Fibroblast of skin of scalp (primary cell): ENCODE data around the gene VPS13D.
"Not testable (repeated sequence)": the region's sequence is repeated elsewhere in the genome, so short reads cannot be mapped to it uniquely, and the experiment has no call there.

Experiments used
- DNase-seq: peaks from one replicate; pipeline ENCODE4 v3.0.0-alpha.2; 2013

Gene VPS13D

DNA sequence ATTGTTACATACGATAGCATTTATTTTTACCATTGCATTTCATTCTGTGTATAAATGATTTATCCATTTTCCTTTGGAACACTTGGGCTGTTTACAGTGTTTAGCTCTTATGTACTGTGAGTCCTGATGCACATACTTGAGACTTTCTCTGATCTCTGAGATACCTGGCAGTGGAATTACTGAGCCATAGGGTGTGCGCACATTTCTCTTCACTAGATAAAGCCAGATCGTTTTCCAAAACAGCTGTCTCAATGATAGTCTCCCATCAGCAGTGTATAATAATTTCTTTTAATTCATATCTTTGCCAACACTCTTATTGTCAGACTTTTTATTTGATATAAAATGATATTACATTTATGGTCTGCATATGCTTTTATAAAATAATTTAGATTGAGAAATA lies 66.2 kb downstream of the VPS13D start:
- no peak for DNase-seq

DNA sequence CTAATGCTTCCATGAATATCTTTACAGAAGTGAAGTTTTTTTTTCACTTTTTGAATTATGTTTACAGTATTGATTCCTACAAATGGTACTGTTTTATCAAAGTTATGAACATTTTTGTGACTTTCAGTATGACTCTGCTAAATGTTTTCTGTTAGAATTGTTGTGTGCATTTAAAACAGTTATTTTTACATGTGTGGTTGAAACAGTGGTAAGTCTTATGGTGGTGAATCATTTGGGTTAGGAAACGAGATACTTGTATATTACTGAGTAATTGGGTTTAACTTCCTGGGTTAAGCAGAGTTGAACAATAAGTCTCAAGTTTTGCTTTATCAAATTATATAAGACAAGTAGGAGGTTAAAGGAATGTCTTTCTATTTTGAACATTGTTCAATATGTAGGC lies 66.8 kb downstream of the VPS13D start:
- DNase-seq = peak; percentile 56

DNA sequence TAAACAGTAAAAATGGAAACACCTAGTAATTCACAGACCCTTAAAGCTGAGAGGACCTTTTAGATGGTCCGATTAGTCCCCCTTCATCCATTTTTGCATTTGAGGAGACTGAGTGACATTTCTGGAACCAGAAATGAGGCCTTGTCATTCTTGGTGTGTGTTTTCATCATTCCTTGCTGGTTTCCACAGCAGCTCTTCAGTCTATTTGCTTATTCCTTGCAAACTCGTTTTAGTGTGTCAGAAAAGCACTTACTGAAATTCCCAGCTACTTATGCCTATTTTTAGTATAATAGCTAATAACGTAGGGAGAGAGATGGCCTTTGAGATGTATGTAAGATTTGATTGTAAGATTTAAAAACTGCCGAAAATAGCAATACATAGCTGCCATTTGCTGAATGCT lies 70.9 kb downstream of the VPS13D start:
- no peak for DNase-seq

DNA sequence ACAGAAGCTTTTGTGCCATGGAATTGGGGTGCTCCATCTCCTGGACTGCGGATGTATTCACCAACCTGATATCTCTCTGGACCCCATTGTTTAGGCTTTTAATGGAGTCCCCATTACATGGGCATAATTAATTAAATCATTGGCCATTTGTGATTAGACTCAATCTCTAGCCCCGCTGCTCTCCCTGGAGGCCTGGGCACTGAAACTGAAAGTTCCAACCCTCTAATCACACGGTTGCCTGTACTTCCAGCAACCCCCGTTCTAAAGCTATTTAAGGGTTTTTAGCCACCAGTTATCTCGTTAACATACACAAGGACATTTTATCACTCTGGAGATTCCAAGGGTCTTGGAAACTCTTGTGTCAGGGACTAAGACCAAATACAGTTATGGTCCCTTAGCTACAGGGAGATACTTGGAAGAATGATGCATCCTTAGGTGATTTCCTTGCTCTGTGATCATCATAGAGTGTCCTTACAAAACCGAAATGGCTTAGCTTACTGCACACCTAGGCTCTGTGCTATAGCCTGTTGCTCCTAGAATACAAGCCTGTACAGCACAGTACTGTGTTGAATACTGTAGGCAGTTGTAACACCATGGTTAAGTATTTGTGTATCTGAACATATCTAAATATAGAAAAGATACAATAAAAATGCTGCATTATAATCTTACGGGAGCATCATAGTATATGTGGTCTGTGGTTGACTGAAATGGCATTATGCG lies 71.8 kb downstream of the VPS13D start:
- no peak for DNase-seq

DNA sequence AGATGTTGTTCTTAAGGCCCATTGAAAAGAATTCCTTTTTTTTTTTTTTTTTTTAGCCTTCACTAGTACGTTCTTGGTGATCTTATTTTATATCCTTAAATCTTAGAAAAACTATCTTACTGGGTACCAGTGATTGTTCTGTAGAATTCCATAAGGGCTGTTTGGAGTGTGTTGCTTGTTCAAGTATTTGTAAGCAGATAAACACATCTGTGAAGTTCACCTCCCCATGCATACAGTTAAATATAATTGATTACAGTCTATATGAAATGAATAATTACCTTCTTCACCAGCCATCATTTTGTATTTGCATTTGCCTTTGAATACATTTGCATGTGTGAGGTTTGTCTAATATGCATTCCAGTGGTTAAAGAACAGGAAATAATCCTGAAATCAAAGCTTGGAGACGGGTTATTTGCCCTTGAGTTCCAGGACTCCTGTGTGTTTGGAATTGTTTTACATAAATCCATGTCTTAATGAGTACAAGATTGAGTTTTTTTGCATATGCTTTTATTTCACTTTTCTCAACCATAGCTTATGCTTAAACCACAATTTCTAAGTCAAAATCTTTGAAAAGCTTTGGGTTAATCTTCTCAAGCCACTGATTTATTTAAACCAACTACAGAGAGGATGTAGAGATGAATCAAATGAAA lies 73.1 kb downstream of the VPS13D start:
- peak; percentile 29 for DNase-seq

DNA sequence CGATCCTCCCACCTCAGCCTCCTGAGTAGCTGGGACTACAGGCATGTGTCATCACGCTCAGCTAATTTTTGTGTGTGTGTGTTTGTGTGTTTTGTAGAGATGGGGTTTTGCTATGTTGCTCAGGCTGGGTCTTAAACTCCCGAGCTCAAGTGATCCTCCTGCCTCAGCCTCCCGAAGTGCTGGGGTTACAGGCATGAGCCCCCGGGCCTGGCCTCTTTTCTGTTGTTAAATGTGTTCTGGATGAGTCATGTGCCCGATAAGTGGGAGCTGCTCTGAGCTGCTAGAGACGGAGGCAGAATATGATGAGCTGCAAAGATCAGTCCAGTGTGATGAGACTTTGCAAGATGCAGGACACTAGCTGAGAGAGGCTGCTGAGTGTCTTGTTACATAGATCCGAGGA lies 75.5 kb downstream of the VPS13D start:
- no peak for DNase-seq

DNA sequence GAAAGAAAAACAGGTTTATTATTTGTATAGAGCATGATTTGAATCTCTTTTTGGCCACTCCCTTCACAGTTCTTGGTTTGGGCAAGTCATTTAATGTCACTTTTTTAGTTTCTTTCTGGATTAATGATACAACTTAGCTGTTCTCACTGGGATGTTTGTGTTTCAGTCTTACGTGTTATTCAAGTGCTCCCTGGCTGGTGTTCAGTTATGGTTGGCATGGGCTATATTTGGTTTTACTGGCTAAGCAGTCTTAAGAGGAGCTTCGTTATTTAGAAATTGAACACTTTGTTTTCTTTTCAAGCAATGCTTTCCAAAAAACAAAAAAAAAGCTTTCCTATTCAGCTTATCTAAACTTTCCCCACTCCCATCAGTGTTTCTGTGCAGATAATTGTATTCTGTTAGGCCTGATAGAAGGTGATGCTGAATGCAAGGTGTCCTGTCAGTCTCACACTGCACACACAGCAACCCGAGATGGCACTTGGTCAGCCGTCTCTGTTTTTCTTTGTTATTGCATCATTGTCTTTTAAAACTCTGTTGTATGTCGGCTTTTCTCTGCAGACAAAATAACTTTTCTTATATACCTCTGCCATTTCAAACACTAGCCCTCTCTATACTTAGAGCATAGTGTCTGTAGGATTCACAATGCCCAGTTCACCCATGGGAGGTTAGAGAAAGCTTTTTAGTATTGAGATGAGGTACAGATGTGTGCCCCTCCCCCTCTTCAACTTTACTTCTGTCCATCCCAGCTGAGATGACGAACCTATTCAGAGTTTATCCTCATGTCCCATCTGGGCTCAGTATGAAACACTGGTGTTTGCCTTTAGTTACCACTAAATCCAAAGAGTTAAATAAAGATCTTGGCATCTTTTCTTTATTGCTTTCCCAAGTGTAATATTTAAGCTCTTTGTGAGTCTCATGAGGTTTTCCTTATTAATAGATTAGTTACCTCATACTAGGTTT lies 80.2 kb downstream of the VPS13D start:
- peak; percentile 19 for DNase-seq

DNA sequence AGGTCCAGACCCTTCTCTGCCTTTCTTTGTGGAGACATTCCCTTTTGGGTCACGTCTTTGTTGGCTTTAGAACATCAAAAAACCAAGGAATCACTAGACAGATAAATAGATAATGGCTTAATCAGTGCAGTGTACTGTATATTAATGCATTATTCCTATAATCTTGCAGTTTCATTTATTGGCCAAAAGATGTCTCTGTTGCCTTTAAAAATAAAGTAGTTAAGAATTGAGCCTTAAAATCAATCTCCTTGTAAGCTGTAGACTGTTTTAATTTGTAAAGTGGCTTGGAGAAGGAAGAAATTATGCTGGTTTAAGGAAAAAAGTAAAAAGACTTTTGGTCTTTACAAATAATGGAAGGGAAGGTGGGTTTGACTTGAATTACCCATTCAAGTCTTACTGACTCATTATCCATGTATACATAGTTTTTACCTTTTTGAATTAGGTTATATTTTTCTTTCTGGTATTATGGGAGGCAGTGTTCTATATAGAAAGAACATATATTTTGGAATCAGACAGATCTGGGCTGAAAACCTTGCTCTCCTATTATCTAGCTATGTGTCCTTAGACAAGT lies 84.6 kb downstream of the VPS13D start:
- DNase-seq = peak; percentile 33

DNA sequence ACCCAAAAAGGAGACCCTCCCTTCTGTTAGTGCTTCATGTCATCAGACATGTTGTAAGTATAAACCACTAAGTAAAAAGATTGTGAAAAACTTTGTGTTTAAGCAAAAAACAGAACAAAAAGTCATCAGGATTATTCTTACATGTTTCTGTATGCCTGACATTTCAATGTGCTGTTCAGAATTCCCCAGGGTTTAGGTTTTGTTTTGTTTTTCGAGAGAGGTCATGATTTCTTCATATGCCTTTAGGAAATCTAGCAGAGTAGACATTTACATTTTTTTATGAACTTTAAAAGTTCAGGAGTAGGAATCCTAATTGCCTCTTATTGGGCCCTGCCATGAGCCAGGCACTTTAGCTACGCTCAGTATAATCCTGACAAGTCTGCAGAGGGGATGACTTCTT lies 85.3 kb downstream of the VPS13D start:
- DNase-seq = peak; percentile 27

DNA sequence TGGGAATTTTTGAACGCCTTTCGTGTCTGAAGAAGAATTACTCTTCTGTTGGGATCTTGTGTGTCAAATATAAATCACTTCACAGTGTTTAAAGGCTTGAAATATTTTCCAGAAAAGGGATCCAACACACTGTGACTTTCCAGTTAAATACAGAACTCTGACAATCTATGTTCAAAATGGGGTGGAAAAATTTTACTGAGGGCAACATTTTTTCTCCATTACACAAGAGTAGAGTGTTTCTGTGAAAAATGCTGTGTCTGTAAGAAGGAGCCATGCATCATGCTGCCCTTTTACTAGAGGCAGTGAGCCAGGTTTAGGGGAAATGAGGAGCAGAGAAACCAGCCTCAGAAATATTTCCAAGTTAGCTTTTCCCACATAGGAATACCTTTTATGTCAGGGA lies 86.5 kb downstream of the VPS13D start:
- DNase-seq = no peak

DNA sequence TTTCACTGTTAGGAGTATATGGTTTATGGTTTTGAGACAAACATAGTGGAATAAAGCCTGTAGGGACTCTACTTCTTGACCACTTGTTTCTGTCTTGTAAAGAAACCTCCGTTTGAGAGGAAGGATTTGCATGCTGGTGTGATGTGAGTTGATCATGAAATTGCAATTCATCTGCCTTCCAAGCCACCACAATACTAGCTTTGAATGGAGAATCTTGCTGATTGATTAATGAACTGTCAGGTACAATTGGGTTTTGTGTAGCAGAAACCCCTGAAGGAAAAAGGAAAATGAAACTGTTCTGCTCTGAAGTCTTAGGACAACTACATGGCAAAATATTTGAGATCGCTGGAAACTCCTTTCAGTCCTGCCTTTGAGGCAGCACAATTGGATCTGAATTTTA lies 90.7 kb downstream of the VPS13D start:
- DNase-seq = no peak

DNA sequence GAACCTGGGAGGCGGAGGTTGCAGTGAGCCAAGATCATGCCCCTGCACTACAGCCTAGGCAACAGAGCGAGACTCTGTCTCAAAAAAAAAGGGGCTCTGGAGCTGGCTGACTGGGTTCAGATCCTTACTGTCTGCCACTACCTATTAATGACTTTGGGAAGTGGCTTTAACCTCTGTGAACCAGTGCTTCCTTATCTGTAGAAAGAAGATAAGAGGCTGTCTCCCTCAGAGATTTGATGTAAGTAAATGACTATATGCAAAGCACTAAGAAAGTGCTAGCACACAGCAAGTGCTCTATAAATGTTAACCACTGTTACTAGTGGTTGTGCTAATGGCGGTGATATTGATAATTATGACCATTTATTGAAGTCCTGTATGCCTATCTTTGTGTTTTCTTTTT lies 94.6 kb downstream of the VPS13D start:
- DNase-seq = no peak

DNA sequence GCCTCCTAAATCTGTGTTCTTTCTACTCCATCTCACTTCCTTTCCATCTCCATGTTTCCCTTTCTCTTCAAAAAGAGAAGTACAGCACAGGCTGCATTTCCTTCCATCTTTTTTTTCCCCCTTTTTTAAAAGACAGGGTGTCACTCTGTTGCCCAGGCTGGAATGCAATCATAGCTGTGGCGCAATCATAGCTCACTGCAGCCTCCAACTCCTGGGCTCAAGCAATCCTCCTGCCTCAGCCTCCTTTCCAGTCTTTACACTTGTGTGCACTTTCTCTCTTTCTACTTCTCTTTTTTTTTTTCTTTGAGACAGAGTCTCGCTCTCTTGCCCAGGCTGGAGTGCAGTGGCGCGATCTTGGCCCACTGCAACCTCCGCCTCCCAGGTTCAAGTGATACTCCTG lies 95.1 kb downstream of the VPS13D start:
- not testable (repeated sequence) for DNase-seq

DNA sequence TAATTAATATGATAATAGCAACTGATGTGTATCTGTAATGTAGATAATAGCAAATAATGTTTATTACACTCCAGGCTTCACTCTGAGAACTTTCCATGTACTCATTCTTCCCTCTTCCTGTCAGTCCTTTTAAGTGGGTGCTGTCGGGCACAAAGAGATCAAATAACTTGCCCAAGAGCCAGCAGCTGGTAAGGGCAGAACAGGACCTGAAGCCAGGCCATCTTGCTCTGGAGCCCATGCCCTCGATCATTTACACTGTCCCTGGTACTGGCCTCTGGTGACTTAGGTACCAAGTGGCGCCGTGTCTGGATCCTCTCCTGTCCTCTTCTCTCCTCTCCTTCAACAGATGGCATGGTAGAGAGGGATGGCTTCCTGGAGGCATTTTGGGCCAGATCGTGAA lies 97.2 kb downstream of the VPS13D start:
- DNase-seq = no peak

DNA sequence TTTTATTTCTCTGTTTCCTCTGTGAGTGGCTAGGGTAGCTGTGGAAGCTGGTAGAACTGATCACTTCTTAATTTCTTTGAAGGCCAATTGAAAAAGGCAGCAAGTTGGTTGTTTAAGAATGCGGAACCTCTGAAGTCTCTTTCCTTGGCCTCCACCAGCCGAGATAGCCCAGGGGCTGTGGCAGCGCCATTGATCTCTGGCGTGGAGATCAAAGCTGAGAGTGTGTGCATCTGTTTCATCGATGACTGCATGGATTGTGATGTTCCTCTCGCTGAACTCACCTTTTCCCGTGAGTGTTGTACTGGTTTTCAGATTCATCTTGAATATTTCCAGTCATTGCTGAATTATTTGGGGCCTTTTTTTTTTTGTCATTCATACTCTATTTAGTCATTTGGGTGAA lies 97.7 kb downstream of the VPS13D start:
- no peak for DNase-seq

DNA sequence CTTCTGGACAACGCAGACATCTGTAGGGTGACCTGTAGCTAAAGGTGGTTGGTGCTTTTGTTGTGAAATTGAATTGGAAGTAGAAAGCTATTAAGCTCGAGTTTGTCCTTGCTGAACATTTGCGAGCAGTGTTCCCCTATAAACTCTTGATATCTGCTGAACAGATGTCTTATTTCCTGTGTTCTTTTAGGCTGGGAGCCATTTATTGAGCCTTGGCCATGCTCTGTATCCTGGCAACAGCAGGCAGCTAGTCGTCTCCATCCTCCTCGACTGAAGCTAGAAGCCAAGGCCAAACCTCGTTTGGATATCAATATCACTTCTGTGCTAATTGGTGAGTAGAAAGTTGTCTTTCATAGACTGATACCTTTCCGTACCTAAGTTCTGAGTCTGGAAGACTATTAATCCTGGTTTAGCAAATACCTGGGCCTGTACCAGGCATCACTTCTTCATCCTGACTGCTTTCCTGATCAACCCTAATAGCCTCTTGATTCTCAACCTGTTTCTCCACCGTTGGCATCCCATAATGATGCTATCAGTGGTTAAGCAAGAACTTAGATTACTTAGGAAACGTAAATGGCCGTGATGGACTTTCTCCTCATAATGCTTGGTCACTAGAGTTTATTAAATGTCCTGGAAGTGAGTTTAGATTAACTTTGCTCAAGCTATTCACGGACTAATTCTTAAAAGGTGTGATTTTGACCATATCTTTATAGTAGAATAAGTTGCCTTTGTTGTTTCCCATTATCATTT lies 103.4 kb downstream of the VPS13D start:
- DNase-seq = no peak

DNA sequence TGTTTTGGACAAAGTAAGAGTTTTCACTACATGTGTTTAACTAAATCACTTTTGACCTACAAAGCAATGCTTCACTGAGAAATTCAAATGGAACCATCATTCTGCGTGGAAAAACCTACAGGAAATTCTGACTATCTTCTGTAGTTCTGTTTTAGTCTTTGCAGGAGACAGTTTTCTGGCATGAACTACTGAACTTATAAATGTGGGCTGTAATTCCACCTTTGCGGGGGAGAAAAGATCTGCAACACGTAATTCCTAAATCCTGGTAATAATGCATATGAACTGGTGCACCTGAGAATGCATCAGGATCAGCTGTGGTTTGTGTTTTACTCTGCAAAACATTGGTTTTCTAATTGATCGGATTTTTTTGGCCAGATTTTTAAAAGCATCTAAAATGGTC lies 106.0 kb downstream of the VPS13D start:
- no peak for DNase-seq

DNA sequence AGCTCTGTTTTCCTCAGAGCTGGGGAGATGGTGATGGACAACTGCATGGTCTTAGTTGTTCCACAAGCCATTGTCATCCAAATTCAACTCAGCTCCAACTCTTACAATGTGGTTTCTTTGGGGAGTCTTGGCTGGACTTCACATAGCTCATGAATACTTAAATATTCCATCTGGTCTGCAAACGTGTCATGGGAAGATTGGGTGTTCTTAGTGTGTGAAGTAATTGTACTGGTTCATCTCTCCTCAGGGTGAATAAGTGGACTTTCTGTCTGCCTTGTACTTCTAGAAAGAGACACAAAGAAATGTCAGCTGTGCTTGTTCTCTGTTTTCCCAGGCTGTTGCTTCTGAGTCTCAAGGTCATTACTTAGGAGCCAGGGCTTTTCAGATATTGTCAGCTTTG lies 106.6 kb downstream of the VPS13D start:
- DNase-seq = no peak

DNA sequence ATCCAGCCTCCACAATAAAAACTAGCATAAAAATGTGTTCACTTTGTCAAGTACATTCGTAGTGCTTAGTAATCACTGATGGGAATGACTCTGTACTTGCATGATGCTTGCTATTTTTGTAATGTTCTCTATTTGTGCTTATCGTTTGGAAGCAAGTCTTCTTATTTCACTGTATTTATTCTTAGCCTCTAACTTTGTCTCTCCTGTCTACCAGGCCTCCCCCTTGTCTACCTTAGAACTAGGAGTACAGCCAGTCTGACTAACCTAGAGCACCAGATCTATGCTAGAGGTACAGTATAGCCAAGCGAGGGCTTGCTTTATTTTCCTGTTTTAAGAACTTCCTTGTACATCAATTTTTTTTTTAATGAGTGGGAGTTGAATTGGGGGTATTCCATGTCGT lies 108.2 kb downstream of the VPS13D start:
- no peak for DNase-seq

DNA sequence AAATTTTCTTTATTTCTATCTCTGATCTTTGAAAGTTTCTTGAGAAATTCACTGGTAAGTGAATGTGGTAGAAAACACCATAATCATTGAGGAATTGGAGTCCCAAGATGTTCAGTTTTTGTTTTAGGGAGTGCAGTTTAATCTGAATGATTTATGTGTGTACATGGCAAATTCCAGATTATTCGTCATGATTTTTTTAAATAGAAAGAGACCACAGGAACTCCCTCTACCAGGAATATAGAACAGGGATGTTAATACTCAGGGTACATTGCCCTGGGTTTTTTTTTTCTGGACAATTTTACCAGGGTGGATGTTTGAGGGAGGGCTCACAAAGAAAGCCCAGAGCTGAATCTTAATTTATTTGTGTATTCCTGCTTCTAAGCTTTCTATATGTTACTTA lies 109.0 kb downstream of the VPS13D start:
- DNase-seq = no peak

DNA sequence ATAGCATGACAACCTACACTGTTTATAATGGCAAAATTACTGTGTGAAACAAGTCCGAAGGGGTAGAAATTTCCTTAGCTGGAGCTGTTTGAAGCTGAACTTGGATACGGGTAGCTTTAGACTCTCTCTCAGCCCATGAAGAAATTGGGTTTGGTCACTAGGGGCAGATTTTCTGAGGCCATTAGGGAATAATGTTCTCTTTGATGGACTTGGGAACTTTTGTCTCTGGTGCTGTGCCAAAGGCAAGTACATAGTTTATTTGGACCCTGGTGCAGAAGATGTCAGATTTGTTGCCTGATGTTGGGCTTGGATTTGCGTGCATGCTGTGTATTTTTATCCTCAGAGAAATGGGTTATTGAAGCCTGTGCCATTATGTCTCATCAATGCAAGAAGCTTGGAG lies 109.6 kb downstream of the VPS13D start:
- no peak for DNase-seq

DNA sequence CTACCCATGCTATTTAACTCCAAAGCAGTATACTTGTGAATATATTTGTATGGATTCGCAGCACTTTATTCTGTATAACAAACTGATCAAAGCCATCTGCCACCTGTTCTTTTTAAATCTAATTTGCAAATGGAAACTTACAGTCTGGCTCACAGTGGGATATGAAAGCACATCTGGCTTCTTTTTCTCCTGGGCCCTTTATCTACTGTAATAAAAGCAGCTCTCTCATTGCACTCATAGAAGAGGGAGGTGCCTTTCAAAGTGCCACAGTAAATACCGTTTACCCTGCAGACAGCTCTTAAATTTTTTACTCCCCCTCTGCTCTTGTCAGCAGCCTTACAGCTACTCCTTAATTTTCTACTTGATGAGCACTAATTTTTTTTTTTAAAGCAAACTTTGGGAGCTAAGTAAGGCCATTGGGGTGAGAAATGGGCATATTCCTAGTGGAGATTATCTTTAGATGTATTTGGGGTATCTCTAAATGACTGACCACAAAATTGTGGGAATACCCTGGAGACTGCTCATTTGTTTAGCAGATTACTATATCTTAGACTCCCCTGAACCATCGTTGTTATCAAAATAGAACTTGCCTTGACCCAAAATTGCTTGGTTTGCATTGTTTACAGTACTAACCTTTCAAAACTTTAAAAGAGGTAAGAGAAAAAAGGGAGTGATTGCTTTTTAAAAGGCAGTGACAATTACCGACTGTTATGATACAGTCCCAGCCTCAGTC lies 110.1 kb downstream of the VPS13D start:
- DNase-seq = no peak
